GM23248 (cell line): Measurements from ENCODE around the gene POLG. TPM values are rescaled to one million over a fixed set of nuclear protein-coding genes. Genes with fewer than 3 reads are reported as not detected.
A peak's percentile ranks its signal among the peaks of the same experiment; 100 is the strongest.

Experiments used
- DNase-seq: peaks from one replicate; pipeline ENCODE4 v3.0.0-alpha.2; 2015
- H2AFZ ChIP-seq: fragments of 200-600 bp; sonication (generic); 2 replicates; pipeline ENCODE4 v1.6.1; 2016; ENCODE audit warnings: antibody characterized with exemption
- H3F3A ChIP-seq: fragments of 200-600 bp; sonication (generic); 2 replicates; pipeline ENCODE4 v1.6.1; 2016; ENCODE audit warnings: mild to moderate bottlenecking, antibody characterized with exemption, mixed run types; ENCODE audit not compliant: insufficient read depth
- H3K27ac ChIP-seq: fragments of 200-600 bp; sonication (generic); 2 replicates; pipeline ENCODE4 v1.5.1; 2016; ENCODE audit warnings: mild to moderate bottlenecking
- H3K27me3 ChIP-seq: fragments of 200-600 bp; sonication (generic); replicated peaks from 2 replicates; pipeline ENCODE4 v1.6.1; 2016; ENCODE audit warnings: mild to moderate bottlenecking; ENCODE audit not compliant: insufficient read depth
- H3K36me3 ChIP-seq: fragments of 200-600 bp; sonication (generic); 2 replicates; pipeline ENCODE4 v1.6.1; 2016; ENCODE audit warnings: low read depth, mild to moderate bottlenecking
- H3K4me1 ChIP-seq: fragments of 200-600 bp; sonication (generic); 2 replicates; pipeline ENCODE4 v1.6.1; 2016; ENCODE audit warnings: mild to moderate bottlenecking; ENCODE audit not compliant: insufficient read depth
- H3K4me2 ChIP-seq: fragments of 200-600 bp; sonication (generic); one replicate; pipeline ENCODE4 v1.6.1; 2016; ENCODE audit warnings: mild to moderate bottlenecking; ENCODE audit not compliant: unreplicated experiment
- H3K4me3 ChIP-seq: fragments of 200-600 bp; sonication (generic); 2 replicates; pipeline ENCODE4 v1.5.1; 2016; ENCODE audit warnings: mild to moderate bottlenecking
- H3K79me2 ChIP-seq: fragments of 200-600 bp; sonication (generic); 2 replicates; pipeline ENCODE4 v1.6.1; 2016; ENCODE audit warnings: mild to moderate bottlenecking; ENCODE audit not compliant: insufficient read depth
- H3K9ac ChIP-seq: fragments of 200-600 bp; sonication (generic); 2 replicates; pipeline ENCODE4 v1.6.1; 2016; ENCODE audit warnings: mild to moderate bottlenecking
- H3K9me2 ChIP-seq: fragments of 200-600 bp; sonication (generic); 2 replicates; pipeline ENCODE4 v1.6.1; 2016; ENCODE audit warnings: mixed run types, mild to moderate bottlenecking, moderate library complexity; ENCODE audit not compliant: insufficient read depth
- H3K9me3 ChIP-seq: fragments of 200-600 bp; sonication (generic); one replicate; pipeline ENCODE4 v1.6.1; 2017; ENCODE audit warnings: low read depth
- H4K20me1 ChIP-seq: fragments of 200-600 bp; sonication (generic); 2 replicates; pipeline ENCODE4 v1.6.0; 2016; ENCODE audit not compliant: insufficient read depth
- EZH2 ChIP-seq: fragments of 200-600 bp; sonication (generic); IDR thresholded peaks from 2 replicates; pipeline ENCODE4 v1.6.1; 2018; ENCODE audit warnings: antibody characterized with exemption, mild to moderate bottlenecking; ENCODE audit not compliant: insufficient read depth, poor library complexity, severe bottlenecking
- EZH2phosphoT487 ChIP-seq: fragments of 200-600 bp; sonication (generic); IDR thresholded peaks from 2 replicates; pipeline ENCODE4 v1.6.1; 2018; ENCODE audit warnings: antibody characterized with exemption, moderate library complexity, mild to moderate bottlenecking, low read depth; ENCODE audit not compliant: insufficient read depth
- WGBS, 2 experiments: methylation state at CpG; one replicate each; pipeline ENCODE4 v1.1.6; 2015 to 2017; ENCODE audit warnings: low lambda C conversion rate in 2 of 2, low coverage in 1 of 2; ENCODE audit errors: missing lambda C conversion rate in 2 of 2; 5-methylcytosine and 5-hydroxymethylcytosine counted together
- in situ Hi-C: fragments of 300-500 bp; cut with MboI; formaldehyde crosslinking; loops from 2 replicates; pipeline ENCODE4 v1.15.0; 2020
- polyA plus RNA-seq: library from polyadenylated mRNA; unstranded; fragments of >200 nt; fragmentation: Nextera tagmentation; extraction: Ambion mirVana; gene quantifications from 2 replicates; pipeline ENCODE4 v1.2.1, GENCODE V29; 2016
- total RNA-seq: library from RNA; depleted of rRNA; stranded (reverse); fragments of >200 nt; shearing (Covaris generic); gene quantifications from 2 replicates; pipeline ENCODE4 v1.2.3, GENCODE V29; 2014

The POLG gene
- total and polyA plus RNA-seq, 2 experiments from 2014 or later = 18.7 to 66.7 TPM

DNA sequence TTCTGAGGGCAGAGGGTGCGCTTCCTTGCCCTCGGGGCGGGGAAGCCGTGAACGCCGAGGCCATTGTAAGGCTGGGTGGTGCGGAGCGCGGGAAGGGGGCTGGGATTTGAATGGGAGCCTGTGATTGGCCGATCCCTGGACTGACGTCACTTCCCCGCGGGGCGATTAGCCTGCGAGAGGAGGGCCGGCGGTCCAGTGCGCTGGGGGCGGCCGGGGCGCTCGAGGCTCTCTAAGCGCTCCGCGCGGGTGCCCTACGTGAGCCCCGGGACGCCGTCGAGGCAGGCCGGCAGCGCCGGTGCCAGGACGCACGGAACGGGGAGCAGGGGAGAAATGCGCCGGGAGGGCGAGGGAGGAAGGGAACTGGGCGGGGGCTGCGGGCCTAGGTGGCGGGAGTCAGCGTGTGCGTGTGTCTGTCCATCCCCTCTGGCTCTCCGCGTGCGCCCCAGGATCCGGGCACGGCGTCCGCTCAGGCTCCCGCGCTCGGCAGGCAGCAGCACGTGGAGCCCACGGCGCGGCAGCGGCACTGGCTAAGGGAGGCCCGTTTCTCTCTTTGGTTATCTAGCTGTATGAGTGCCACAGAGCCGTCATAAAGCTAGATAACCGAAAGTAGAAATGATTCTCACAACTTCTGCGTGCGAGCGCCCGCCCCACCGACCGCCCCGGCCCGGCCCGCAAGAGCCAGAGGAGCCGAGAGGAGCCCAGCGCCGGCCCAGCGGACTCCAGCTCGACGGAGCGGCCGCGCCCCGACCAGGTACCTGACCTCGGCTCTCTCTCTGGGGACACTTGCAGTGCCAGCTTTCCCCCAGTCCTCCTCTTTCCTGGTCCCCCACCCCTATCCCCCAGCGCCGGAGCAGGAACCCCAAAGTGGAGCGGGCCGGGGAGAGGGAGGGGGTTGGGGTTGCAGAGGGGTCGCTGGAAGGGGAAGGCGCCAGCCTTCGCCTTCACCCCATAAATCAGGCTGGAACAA is 33.1 kb upstream of the POLG start:
- DNase-seq = no peak
- Histone ChIP-seq H3K79me2 (no peaks in the 10 kb centered on the region), H2AFZ (no peak overlapping the region), H3K9ac (no peak overlapping the region), H4K20me1 (no peaks in the 10 kb centered on the region), H3K4me1 (no peaks in the 10 kb centered on the region), H3K27me3 (peaks cover 95% of the 10 kb centered on the region), H3K4me2 (no peak overlapping the region), H3K27ac (no peak overlapping the region), H3K9me2 (no peaks in the 10 kb centered on the region), H3K9me3 (no peaks in the 10 kb centered on the region), H3K4me3 (no peak overlapping the region), H3K36me3 (no peaks in the 10 kb centered on the region), H3F3A (no peaks in the 10 kb centered on the region)
- WGBS, 2 experiments = 6 to 7% methylated on average over 51 to 80 of the region's 90 CpGs
- TF ChIP-seq EZH2 (peak; percentile 22), EZH2phosphoT487 (0 out of 2 replicates have a peak, but pooled peaks have one; percentile 53)
- in situ Hi-C loops = loop anchor here (10.0 kb wide), 1 partner anchor 57 kb away; no protein-coding TSS in a partner anchor

GRCh38 chr15:89366656-89367393 is 32.2 kb upstream of the POLG start:
- Histone ChIP-seq H3K9me2 (no peaks in the 10 kb centered on the region), H3K79me2 (no peaks in the 10 kb centered on the region), H3K27ac (no peak overlapping the region), H3K36me3 (no peaks in the 10 kb centered on the region), H3K9me3 (no peaks in the 10 kb centered on the region), H3K4me3 (no peak overlapping the region), H3F3A (no peaks in the 10 kb centered on the region), H2AFZ (no peak overlapping the region), H3K9ac (no peak overlapping the region), H3K4me1 (no peaks in the 10 kb centered on the region), H4K20me1 (no peaks in the 10 kb centered on the region), H3K27me3 (peaks cover 90% of the 10 kb centered on the region), H3K4me2 (no peak overlapping the region)
- in situ Hi-C loops = loop anchor here (10.0 kb wide), 1 partner anchor 58 kb away; no protein-coding TSS in a partner anchor
- TF ChIP-seq EZH2phosphoT487 (no peak), EZH2 (no peak)
- DNase-seq = no peak
- WGBS, 2 experiments = 13 to 16% methylated on average over 21 of the region's 21 CpGs

GRCh38 chr15:89365462-89366065 is 30.9 kb upstream of the POLG start:
- Histone ChIP-seq H3K9me2 (no peaks in the 10 kb centered on the region), H3K4me1 (no peaks in the 10 kb centered on the region), H3K4me2 (no peak overlapping the region), H3K79me2 (no peaks in the 10 kb centered on the region), H3K27ac (no peak overlapping the region), H3F3A (no peaks in the 10 kb centered on the region), H3K27me3 (peaks cover 92% of the 10 kb centered on the region), H3K9ac (no peak overlapping the region), H2AFZ (no peak overlapping the region), H3K4me3 (no peak overlapping the region), H3K9me3 (no peaks in the 10 kb centered on the region), H3K36me3 (no peaks in the 10 kb centered on the region), H4K20me1 (no peaks in the 10 kb centered on the region)
- in situ Hi-C loops = loop anchor here (10.0 kb wide), 1 partner anchor 59 kb away; no protein-coding TSS in a partner anchor
- no peak for DNase-seq
- WGBS, 2 experiments = 11% methylated on average over 17 to 22 of the region's 22 CpGs
- no peak for TF ChIP-seq EZH2
- no peak for TF ChIP-seq EZH2phosphoT487
